AG09309 (cell line): ENCODE data around the gene CTNND2.

Experiments used
- DNase-seq: peaks from one replicate; pipeline ENCODE4 v3.0.0-alpha.2; 2010; ENCODE audit warnings: low read depth
- H3K4me3 ChIP-seq: 2 replicates; pipeline ENCODE4 v1.5.1; 2011; ENCODE audit warnings: mild to moderate bottlenecking, low read depth, low read length, moderate library complexity; ENCODE audit not compliant: control insufficient read depth
- CTCF ChIP-seq: IDR thresholded peaks from 2 replicates; pipeline ENCODE4 v1.5.1; 2011; ENCODE audit warnings: mild to moderate bottlenecking, low read depth, low read length, inconsistent platforms; ENCODE audit not compliant: insufficient read depth, control insufficient read depth; ENCODE audit errors: missing control alignments

Gene CTNND2

GRCh38 chr5:11815916-11816315 lies 88.3 kb downstream of the CTNND2 start:
- no peak for DNase-seq
- no peak for TF ChIP-seq CTCF

GRCh38 chr5:11815481-11815880 lies 88.8 kb downstream of the CTNND2 start:
- DNase-seq: no peak
- H3K4me3 ChIP-seq: no peak overlapping the region
- TF ChIP-seq CTCF: no peak

More at GRCh38 chr5:11815916-11816315, 88.3 kb downstream of the CTNND2 start:
- no peak overlapping the region for H3K4me3 ChIP-seq

GRCh38 chr5:11814373-11814772 lies 89.9 kb downstream of the CTNND2 start:
- DNase-seq: no peak
- no peak overlapping the region for H3K4me3 ChIP-seq
- no peak for TF ChIP-seq CTCF

GRCh38 chr5:11809407-11809806 lies 94.8 kb downstream of the CTNND2 start:
- H3K4me3 ChIP-seq: no peak overlapping the region
- DNase-seq: no peak
- TF ChIP-seq CTCF: no peak

- no peak for DNase-seq
- H3K4me3 ChIP-seq: no peak overlapping the region
- no peak for TF ChIP-seq CTCF
Measured at GRCh38 chr5:11803436-11803835, 100.8 kb downstream of the CTNND2 start.

- no peak overlapping the region for H3K4me3 ChIP-seq
- no peak for TF ChIP-seq CTCF
- DNase-seq: no peak
Measured at GRCh38 chr5:11801061-11801460, 103.2 kb downstream of the CTNND2 start.

GRCh38 chr5:11797132-11797531 lies 107.1 kb downstream of the CTNND2 start:
- DNase-seq: no peak
- no peak overlapping the region for H3K4me3 ChIP-seq
- no peak for TF ChIP-seq CTCF
